WTC11 (cell line): Measurements from ENCODE around the gene PIGZ. TPM values are rescaled to one million over a fixed set of nuclear protein-coding genes. Genes with fewer than 3 reads are reported as not detected.
A peak's percentile ranks its signal among the peaks of the same experiment; 100 is the strongest.

Source experiments
- ATAC-seq: fragments of 200-7000 bp; cut with Tn5 transposase; 2 replicates; pipeline ENCODE4 v1.10.0; 2021; ENCODE audit warnings: mild to moderate bottlenecking, moderate library complexity
- CTCF ChIA-PET: fragments of 300-600 bp; sonication (Branson Sonifier 250); formaldehyde crosslinking; loops from one replicate; lab custom pipeline; 2021; ENCODE audit warnings: antibody characterized with exemption; lab: Charles Lee
- POLR2A ChIA-PET: fragments of 350-600 bp; sonication (Branson Sonifier 250); formaldehyde crosslinking; loops from one replicate; lab custom pipeline; 2021; ENCODE audit warnings: antibody characterized with exemption; lab: Charles Lee
- DNase-seq: peaks from one replicate; pipeline ENCODE4 v3.0.0; 2021; ENCODE audit warnings: low spot score
- H3K27ac Mint-ChIP-seq: 2 replicates; pipeline ENCODE4 v1.8.0; 2021; ENCODE audit warnings: mixed read lengths
- H3K27me3 Mint-ChIP-seq: 2 replicates; pipeline ENCODE4 v1.8.0; 2021; ENCODE audit warnings: low read depth, mild to moderate bottlenecking, moderate library complexity, mixed read lengths
- H3K36me3 Mint-ChIP-seq: 2 replicates; pipeline ENCODE4 v1.8.0; 2021; ENCODE audit warnings: mixed read lengths
- H3K4me1 Mint-ChIP-seq: 2 replicates; pipeline ENCODE4 v1.8.0; 2022; ENCODE audit warnings: mixed read lengths
- H3K4me3 Mint-ChIP-seq: 2 replicates; pipeline ENCODE4 v1.8.0; 2021; ENCODE audit warnings: mild to moderate bottlenecking, moderate library complexity, mixed read lengths
- H3K9me3 Mint-ChIP-seq: 2 replicates; pipeline ENCODE4 v1.8.0; 2021; ENCODE audit warnings: mixed read lengths
- ESRRA ChIP-seq: sonication (generic); formaldehyde crosslinking; IDR thresholded peaks from 2 replicates; pipeline ENCODE4 v1.8.1; 2022; ENCODE audit warnings: mild to moderate bottlenecking, missing genetic modification reagents, borderline replicate concordance
- ETV6 ChIP-seq: sonication (generic); formaldehyde crosslinking; IDR thresholded peaks from 2 replicates; pipeline ENCODE4 v1.8.1; 2022; ENCODE audit warnings: mild to moderate bottlenecking, missing genetic modification reagents
- FOXP1 ChIP-seq: sonication (generic); formaldehyde crosslinking; IDR thresholded peaks from 2 replicates; pipeline ENCODE4 v1.8.0; 2022; ENCODE audit warnings: missing genetic modification reagents, mild to moderate bottlenecking, moderate library complexity, borderline replicate concordance
- GRHL2 ChIP-seq: fragments of 250-450 bp; sonication (Bioruptor Pico); IDR thresholded peaks from 2 replicates; pipeline ENCODE4 v1.8.0; 2022; ENCODE audit warnings: mild to moderate bottlenecking, moderate library complexity; ENCODE audit not compliant: insufficient replicate concordance, severe bottlenecking
- JAZF1 ChIP-seq: fragments of 250-450 bp; sonication (Bioruptor Pico); IDR thresholded peaks from 2 replicates; pipeline ENCODE4 v1.9.0; 2021; ENCODE audit warnings: moderate library complexity, mild to moderate bottlenecking, inconsistent platforms
- JUN ChIP-seq: sonication (generic); formaldehyde crosslinking; IDR thresholded peaks from 2 replicates; pipeline ENCODE4 v1.8.0; 2023; ENCODE audit warnings: mild to moderate bottlenecking, missing genetic modification reagents
- MAX ChIP-seq: sonication (generic); formaldehyde crosslinking; IDR thresholded peaks from 2 replicates; pipeline ENCODE4 v1.8.0; 2022; ENCODE audit warnings: mild to moderate bottlenecking, missing genetic modification reagents
- NFYB ChIP-seq: sonication (generic); formaldehyde crosslinking; conservative IDR thresholded peaks from 2 replicates; pipeline ENCODE4 v1.8.0; 2022; ENCODE audit warnings: low read depth, missing genetic modification reagents
- RELA ChIP-seq: sonication (generic); formaldehyde crosslinking; IDR thresholded peaks from 2 replicates; pipeline ENCODE4 v1.8.1; 2022; ENCODE audit warnings: missing genetic modification reagents, mild to moderate bottlenecking, borderline replicate concordance
- SP1 ChIP-seq: sonication (generic); formaldehyde crosslinking; conservative IDR thresholded peaks from 2 replicates; pipeline ENCODE4 v1.8.1; 2022; ENCODE audit warnings: missing genetic modification reagents
- ZNF121 ChIP-seq: sonication (generic); formaldehyde crosslinking; IDR thresholded peaks from 2 replicates; pipeline ENCODE4 v1.8.0; 2023; ENCODE audit warnings: missing genetic modification reagents
- ZNF263 ChIP-seq: sonication (generic); formaldehyde crosslinking; IDR thresholded peaks from 2 replicates; pipeline ENCODE4 v1.8.1; 2022; ENCODE audit warnings: low read depth, mild to moderate bottlenecking, moderate library complexity, missing genetic modification reagents
- total RNA-seq: library from RNA; stranded (reverse); gene quantifications from 3 replicates; pipeline ENCODE4 v1.2.3, GENCODE V29; 2021
- TF ChIP-seq, protein P1 (sequence below): sonication (generic); formaldehyde crosslinking; IDR thresholded peaks from 2 replicates; pipeline ENCODE4 v1.8.1; 2022; ENCODE audit warnings: missing genetic modification reagents, borderline replicate concordance
- TF ChIP-seq, protein P2 (sequence below): sonication (generic); formaldehyde crosslinking; IDR thresholded peaks from 2 replicates; pipeline ENCODE4 v1.8.0; 2023; ENCODE audit warnings: mild to moderate bottlenecking, missing genetic modification reagents
- TF ChIP-seq, protein P3 (sequence below): sonication (generic); formaldehyde crosslinking; IDR thresholded peaks from 2 replicates; pipeline ENCODE4 v1.8.0; 2022; ENCODE audit warnings: mild to moderate bottlenecking, missing genetic modification reagents

Gene PIGZ
- total RNA-seq, 1 experiment from 2014 or later, result 0.37 TPM

DNA sequence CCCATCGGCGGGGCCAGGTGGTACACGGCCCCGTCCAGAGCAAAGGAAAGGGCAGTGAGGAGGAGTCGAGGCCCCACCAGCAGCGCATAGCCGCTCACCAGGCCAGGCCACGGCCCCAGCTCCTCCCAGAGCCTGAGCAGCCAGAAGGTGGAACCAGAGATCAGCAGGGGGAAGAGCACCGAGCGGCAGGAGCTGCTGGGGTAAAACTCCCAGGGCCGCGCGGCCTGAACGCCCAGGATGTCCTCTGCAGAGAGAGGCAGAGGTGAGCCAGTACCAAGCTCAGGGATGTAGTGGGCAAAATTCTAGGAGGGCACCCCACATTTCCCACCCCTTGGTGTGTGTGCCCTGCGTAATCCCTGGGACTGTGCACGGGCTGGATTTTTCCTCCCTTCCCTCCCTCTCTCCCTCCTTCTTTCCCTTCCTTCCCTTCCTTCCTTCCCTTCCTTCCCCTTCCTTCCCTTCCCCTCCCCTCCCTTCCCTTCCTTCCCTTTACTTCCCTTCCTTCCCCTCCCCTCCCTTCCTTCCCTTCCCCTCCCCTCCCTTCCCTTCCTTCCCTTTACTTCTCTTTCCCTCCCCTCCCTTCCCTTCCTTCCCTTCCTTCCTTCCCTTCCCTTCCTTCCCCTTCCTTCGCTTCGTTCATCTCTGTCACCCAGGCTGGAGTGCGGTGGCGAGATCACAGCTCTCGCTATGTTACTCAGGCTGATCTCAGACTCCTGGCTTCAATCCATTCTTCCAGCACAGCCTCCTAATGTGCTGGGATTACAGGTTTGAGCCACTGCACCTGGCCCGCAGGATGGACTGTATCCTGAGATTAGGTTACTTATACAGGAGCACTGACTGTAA is 20.0 kb downstream of the PIGZ start:
- no peaks in the 10 kb centered on the region for H3K36me3 Mint-ChIP-seq
- H3K9me3 Mint-ChIP-seq, result no peaks in the 10 kb centered on the region
- TF ChIP-seq ETV6 (CRISPR knock-in tag) (0 out of 2 replicates have a peak, but pooled peaks have one; percentile 28), ZNF121 (CRISPR knock-in tag) (no peak), SP1 (CRISPR knock-in tag) (no peak), MAX (CRISPR knock-in tag) (peak; percentile 51; the same call in 1 of the 2 replicates), JAZF1 (CRISPR knock-in tag) (no peak), RELA (no peak), JUN (CRISPR knock-in tag) (no peak), GRHL2 (CRISPR knock-in tag) (no peak), ESRRA (CRISPR knock-in tag) (no peak), NFYB (CRISPR knock-in tag) (no peak)
- TF ChIP-seq, protein P1, sequence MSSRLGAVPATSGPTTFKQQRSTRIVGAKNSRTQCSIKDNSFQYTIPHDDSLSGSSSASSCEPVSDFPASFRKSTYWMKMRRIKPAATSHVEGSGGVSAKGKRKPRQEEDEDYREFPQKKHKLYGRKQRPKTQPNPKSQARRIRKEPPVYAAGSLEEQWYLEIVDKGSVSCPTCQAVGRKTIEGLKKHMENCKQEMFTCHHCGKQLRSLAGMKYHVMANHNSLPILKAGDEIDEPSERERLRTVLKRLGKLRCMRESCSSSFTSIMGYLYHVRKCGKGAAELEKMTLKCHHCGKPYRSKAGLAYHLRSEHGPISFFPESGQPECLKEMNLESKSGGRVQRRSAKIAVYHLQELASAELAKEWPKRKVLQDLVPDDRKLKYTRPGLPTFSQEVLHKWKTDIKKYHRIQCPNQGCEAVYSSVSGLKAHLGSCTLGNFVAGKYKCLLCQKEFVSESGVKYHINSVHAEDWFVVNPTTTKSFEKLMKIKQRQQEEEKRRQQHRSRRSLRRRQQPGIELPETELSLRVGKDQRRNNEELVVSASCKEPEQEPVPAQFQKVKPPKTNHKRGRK (CRISPR knock-in tag), result peak; percentile 74; the same call in 1 of the 2 replicates
- TF ChIP-seq, protein P2, sequence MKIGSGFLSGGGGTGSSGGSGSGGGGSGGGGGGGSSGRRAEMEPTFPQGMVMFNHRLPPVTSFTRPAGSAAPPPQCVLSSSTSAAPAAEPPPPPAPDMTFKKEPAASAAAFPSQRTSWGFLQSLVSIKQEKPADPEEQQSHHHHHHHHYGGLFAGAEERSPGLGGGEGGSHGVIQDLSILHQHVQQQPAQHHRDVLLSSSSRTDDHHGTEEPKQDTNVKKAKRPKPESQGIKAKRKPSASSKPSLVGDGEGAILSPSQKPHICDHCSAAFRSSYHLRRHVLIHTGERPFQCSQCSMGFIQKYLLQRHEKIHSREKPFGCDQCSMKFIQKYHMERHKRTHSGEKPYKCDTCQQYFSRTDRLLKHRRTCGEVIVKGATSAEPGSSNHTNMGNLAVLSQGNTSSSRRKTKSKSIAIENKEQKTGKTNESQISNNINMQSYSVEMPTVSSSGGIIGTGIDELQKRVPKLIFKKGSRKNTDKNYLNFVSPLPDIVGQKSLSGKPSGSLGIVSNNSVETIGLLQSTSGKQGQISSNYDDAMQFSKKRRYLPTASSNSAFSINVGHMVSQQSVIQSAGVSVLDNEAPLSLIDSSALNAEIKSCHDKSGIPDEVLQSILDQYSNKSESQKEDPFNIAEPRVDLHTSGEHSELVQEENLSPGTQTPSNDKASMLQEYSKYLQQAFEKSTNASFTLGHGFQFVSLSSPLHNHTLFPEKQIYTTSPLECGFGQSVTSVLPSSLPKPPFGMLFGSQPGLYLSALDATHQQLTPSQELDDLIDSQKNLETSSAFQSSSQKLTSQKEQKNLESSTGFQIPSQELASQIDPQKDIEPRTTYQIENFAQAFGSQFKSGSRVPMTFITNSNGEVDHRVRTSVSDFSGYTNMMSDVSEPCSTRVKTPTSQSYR (CRISPR knock-in tag), result no peak
- ATAC-seq, result peak; percentile 89
- H3K27ac Mint-ChIP-seq, result no peak overlapping the region
- ChIA-PET CTCF (interaction anchor here (0.6 to 1.6 kb wide), 13 partner anchors 21 to 420 kb away, joined by 3 to 10 read pairs (median 3); partner anchors contain the start of genes MELTF and SENP5), POLR2A (no interaction called here)
- H3K4me3 Mint-ChIP-seq, result no peak overlapping the region
- peak; percentile 68 for DNase-seq
- no peaks in the 10 kb centered on the region for H3K27me3 Mint-ChIP-seq
- H3K4me1 Mint-ChIP-seq, result peaks cover 17% of the 10 kb centered on the region

GRCh38 chr3:196947860-196948441 is 20.7 kb downstream of the PIGZ start:
- H3K27me3 Mint-ChIP-seq, result no peaks in the 10 kb centered on the region
- no peaks in the 10 kb centered on the region for H3K9me3 Mint-ChIP-seq
- H3K4me3 Mint-ChIP-seq, result no peak overlapping the region
- ChIA-PET CTCF (interaction anchor here (0.7 to 1.6 kb wide), 7 partner anchors 22 to 339 kb away, joined by 3 to 10 read pairs (median 5); partner anchors contain the start of genes MELTF and SENP5), POLR2A (no interaction called here)
- H3K4me1 Mint-ChIP-seq, result peaks cover 24% of the 10 kb centered on the region
- no peaks in the 10 kb centered on the region for H3K36me3 Mint-ChIP-seq
- H3K27ac Mint-ChIP-seq, result no peak overlapping the region
- no peak for ATAC-seq
- TF ChIP-seq ZNF263 (CRISPR knock-in tag), result no peak
- TF ChIP-seq, protein P3, sequence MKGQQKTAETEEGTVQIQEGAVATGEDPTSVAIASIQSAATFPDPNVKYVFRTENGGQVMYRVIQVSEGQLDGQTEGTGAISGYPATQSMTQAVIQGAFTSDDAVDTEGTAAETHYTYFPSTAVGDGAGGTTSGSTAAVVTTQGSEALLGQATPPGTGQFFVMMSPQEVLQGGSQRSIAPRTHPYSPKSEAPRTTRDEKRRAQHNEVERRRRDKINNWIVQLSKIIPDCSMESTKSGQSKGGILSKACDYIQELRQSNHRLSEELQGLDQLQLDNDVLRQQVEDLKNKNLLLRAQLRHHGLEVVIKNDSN (CRISPR knock-in tag), result 0 out of 2 replicates have a peak, but pooled peaks have one; percentile 4
- TF ChIP-seq FOXP1 (CRISPR knock-in tag), result no peak
- DNase-seq, result no peak
